ENCODE measurements around the gene CLDN9.

CLDN9 gene

DNA sequence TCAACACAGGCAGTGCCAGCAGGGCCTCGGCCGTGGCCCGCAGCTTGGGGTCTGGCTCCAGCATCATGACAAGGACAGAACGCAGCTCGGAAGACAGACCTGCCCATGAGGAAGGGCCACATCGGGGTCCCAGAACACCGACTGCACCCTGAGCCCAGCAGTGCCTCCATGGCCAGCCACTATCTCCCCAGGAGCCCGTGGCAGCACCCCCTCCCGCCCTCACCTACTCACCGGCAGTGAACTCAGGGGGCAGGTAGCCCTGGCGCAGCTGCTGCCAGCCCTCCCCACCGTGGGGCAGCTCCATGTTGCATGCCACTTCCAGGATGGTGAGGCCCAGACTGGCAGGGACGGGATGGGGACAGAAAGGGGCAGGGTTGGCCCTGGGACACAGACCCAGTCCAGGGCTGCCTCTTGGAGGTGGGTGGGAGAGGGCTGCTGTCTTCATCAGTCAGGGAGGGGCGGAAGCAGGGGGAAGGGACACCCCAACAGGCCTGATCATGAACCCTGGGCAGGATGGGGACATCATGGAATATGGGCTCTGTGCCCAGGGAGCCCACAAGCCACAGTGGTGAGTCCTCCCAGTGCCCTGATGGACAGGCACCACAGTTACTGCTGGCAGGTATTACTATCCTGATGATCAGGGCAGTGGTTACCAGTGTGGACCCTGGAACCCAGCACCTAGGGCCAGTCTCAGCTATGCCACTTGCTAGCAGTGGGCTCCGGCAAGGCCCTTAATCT is 38.2 kb upstream of the CLDN9 start:
- no peak for DNase-seq

DNA sequence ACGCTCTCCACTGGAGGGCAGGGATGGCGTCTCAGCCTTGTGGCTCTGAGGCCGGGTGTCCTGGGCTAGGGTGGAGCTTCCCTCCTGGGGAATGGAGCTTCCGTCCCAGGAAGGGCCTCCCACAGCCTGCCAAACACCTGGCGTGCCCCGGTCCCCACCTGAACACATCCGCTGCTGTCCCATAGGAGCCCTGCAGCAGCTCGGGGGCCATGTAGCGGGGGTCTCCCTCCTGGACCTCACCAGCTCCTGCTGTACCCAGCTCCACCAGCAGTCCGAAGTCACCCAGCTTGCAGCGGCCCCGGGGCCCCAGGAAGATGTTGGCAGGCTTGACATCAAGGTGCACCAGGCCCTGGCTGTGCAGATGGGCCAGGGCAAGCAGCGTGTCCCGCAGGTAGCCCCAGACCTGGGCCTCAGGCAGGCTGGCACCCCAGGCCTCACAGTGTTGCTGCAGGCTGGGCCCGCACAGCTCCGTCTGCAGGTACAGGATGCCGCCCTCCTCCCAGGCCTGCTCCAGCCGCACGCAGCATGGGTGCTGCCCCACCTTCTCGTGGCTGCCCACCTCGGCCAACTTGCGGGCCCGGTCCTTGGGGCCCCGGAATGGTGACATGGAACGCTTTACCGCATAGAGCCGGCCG is 37.4 kb upstream of the CLDN9 start:
- peak; percentile 10 for DNase-seq

GRCh38 chr16:2976201-2976600 is 36.5 kb upstream of the CLDN9 start:
- DNase-seq, result no peak

DNA sequence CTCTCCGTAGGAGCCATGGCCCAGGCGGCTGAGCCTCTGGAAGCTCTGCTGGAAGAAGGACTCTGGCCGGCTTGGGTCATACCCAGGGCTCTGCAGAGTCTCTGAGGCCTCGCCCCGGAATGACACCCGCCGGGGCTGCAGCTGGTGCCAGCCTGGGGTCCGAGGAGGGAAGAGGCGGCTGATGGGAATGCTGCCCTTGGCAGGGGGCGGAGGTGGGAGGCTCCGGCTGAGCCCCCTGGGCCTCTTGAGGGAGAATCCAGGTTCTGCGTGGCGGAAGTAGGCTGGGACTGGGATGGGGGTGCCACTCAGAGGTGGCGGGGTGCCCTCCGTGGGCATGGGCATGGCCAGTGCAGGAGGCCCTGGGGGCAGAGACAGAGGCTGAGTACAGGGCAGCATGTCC is 36.0 kb upstream of the CLDN9 start:
- DNase-seq, result no peak

DNA sequence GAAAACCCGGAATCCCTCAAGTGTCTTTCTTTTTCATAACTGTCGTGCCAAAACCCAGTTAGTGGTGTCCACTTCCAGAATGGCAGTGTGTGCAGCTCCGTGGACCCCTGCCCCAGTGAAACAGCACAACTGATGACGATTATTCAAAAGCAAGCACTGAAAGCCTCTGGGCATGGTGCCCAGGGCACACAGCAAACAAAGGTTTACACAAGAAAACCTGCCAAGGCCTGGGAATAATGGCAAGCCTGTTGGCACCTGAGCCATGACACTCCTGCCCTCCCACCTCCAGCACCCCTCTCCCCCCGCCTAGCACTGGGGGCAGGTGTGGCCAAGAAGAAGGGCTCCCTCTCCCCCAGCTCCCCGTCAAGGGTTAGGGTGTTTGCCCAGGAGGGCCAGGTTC is 35.3 kb upstream of the CLDN9 start:
- DNase-seq, result no peak

DNA sequence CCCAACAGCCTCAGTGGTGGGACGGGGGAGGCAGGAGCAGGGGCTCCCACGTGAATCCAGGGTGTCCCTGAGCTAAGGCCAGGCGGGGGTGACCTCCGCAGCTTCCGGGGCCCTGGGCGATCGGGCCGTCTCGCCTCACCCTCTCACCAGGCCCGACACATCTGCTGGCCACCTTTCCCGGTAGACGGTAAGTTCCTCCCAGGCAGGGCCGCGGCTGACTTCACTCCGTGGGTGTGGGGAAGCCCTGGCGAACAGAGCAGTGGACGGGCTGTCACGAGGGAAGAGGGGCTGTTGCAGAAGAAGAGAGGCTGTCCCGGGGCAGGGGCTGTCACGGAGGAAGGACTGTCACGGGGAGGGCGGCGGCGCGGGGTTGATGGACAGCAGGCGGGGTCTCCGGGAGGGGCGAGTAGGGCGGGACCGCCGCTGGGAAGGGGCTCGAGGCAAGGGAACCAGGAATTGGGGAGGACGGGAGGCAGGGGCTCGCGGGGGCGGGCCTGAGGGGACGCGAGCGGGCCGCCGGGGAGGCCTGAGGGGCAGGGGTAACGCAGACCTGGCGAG is 33.0 kb upstream of the CLDN9 start:
- peak; percentile 66 for DNase-seq

DNA sequence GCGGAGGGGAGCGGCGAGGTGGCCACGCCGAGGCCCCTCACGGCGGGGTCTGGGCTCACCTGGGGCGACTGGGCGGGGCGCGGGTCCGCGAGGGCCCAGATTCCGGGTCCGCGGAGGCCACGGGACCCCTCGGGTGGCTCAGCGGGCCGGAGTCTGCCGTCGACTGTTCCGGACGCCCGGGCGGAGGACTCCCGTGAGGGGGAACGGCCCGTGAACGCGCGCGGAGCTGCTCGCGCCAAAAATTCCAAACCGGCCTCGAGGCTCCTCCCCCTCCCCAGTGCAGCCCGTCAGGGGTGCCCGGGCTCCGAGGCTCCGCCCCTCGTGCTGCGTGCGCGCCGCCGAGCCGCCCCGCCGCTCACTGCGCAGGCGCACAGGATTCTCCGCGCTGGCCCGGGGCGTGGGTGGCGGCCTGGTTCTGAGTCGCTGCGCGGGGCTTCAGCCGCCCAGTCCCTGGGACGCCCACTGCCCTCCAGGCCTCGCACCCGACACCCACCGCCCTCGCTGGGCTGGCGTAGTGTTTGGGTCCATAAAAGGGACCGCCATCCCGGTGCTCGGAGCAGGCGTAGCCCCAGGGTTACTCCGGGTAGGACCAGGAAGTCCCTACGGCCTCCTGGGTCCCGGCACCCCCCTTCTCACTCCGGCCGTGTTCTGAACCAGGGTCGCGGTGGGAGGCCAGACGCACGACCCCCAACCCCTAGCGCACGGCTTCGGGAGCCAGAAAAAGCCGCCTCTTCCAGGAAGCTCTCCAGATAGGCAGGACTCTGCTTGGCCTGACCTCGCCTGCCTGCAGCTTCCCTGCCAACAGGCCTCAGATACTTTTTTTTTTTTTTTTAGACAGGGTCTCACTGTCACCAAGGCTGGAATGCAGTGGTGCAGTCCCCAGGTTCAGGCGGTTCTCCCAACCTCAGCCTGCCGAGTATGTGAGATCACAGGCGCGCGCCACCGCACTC is 32.2 kb upstream of the CLDN9 start, which contains the start of gene PKMYT1:
TSS of gene PKMYT1 (minus strand) at position 220 of the 950 bp plus-strand sequence. CDS start 789 bp downstream, outside the sequence.
- DNase-seq, result peak; percentile 97

GRCh38 chr16:2981177-2981898 is 31.4 kb upstream of the CLDN9 start:
- no peak for DNase-seq

DNA sequence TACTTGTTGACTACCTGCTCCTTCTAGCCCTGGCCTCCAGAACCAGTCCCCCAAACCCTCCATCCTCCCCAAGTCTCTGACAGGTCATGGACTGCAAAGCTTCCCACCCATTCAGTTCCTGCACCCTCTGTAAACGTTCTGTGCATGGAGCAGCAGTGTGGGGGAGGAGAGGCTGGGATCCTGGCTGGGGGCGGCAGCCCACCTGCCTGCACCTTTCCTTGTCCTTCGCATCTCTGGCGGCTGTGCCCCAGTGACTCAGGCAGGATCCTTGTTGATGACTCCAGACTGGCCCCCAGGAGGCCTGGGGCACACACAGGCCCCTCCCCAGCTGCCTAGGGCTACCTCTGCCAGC is 30.8 kb upstream of the CLDN9 start:
- no peak for DNase-seq

- DNase-seq, result no peak
These were observed 30.3 kb upstream of the CLDN9 start for GRCh38 chr16:2982402-2982801.

DNA sequence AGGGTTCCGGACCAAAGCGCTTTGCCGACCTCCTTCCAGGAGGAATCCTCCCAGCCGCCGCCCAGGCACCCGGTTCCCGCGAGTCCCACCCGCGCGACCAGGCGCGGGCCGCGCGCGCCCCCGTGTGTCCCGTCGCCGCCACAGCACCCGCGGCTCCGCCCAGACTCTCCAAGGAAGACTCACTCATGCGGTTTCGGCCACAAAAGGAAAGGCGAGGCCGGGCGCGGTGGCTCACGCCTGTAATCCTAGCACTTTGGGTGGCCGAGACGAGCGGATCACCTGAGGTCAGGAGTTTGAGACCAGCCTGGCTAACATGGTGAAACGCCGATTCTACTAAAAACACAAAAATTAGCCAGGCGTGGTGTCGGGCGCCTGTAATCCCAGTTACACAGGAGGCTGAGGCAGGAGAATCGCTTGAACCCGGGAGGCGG is 29.0 kb upstream of the CLDN9 start:
- DNase-seq, result peak; percentile 87

- no peak for DNase-seq
These were observed 27.3 kb upstream of the CLDN9 start for GRCh38 chr16:2985462-2985861.

- no peak for DNase-seq
These were observed 26.8 kb upstream of the CLDN9 start for GRCh38 chr16:2985893-2986355.

- DNase-seq, result no peak
These were observed 26.0 kb upstream of the CLDN9 start for GRCh38 chr16:2986623-2987188.

GRCh38 chr16:2987286-2987685 is 25.4 kb upstream of the CLDN9 start:
- DNase-seq, result no peak

- no peak for DNase-seq
These were observed 24.9 kb upstream of the CLDN9 start for GRCh38 chr16:2987833-2988232.

- DNase-seq, result no peak
These were observed 24.1 kb upstream of the CLDN9 start for GRCh38 chr16:2988590-2989099.

- no peak for DNase-seq
These were observed 21.8 kb upstream of the CLDN9 start for GRCh38 chr16:2990891-2991290.

- no peak for DNase-seq
These were observed 21.0 kb upstream of the CLDN9 start for GRCh38 chr16:2991566-2992261.

- DNase-seq, result no peak
These were observed 20.2 kb upstream of the CLDN9 start for GRCh38 chr16:2992383-2993081.

Data from stimulated activated CD4-positive, alpha-beta T cell treated with anti-CD3 and anti-CD28 coated beads, Interleukin-15, amount 100 ng/mL, for 24 hours (primary cell).